ENCODE data around the gene RAPGEF2.
"Not testable (repeated sequence)": the region's sequence is repeated elsewhere in the genome, so short reads cannot be mapped to it uniquely, and the experiment has no call there.

RAPGEF2 gene

DNA sequence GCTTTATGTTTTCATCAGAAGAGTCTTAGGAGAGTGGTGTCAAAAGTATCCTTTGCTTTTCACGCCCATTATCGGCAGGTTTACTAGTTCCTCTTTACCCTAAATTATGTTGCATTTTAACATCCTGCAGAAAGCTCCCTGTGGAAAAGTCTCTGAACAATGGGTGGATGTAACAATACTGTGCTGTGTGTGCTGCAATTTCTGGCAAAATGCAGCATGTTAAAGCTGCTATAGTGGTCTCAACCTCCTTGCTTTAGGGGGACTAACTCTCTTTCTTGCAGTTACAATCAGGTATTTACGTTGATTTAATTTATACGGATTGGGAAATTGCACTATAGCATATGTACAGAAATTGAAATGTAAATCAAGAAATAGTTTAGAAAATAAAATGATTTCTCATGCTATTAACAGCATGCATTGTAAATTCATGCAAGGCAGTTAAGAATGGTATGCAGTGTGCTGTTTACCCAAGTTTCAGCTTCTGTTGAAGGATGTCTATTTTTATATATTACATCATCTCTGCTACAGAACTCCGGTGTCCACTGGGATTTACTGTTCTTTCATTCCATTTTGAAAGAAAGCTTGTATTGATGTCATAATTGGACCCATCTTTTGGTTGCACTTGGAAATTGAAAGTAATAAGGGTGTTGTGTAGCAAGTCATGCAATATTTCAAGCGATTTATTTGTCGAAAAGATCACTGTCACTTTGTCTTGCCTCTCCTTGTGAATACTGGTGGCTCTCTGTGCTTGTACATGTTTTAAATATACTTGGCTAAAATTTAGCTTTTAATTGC is 145.7 kb downstream of the RAPGEF2 start:
- DNase-seq, result peak; percentile 46

DNA sequence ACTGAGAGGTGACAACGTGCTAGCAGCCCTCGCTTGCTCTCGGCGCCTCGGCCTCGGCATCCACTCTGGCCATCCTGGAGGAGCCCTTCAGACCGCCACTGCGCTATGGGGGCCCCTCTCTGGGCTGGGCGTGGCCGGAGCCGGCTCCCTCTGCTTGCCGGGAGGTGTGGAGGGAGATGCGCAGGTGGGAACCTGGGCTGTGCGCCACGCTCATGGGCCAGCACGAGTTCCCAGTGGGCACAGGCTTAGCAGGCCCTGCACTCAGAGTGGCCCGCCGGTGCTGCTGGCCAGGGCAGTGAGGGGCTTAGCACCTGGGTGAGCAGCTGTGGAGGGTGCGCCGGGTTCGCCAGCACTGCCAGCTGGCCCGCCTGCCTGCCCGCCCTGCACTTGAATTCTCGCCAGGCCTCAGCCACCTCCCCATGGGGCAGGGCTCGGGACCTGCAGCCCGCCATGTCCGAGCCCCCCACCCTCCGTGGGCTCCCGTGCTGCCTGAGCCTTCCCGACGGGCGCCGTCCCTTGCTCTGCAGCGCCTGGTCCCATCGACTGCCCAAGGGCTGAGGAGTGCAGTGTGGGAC is 148.0 kb downstream of the RAPGEF2 start:
- DNase-seq, result no peak

GRCh38 chr4:159251580-159251979 is 148.7 kb downstream of the RAPGEF2 start:
- not testable (repeated sequence) for DNase-seq

DNA sequence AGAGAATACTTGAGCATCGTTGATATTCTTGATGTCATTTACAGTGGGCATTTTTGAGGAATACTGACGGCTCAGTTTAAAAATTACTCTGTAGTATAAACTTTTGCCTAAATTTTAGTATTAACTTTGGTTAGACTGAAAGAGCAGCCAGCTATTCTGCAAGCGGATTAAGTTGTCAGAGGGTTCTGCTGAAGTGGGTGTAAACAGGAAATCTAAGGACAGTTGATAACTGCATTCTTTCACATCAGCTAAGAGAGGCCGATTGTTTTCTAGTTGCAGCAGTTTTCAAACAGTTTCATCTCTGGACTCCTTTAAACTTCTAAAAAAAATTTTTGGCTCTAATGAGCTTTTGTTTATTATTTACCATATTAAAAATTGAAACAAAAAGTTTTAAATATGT is 149.6 kb downstream of the RAPGEF2 start:
- DNase-seq, result no peak

- DNase-seq, result no peak
Measured at GRCh38 chr4:159256037-159256436, 153.2 kb downstream of the RAPGEF2 start.

GRCh38 chr4:159258889-159259560 is 156.1 kb downstream of the RAPGEF2 start:
- no peak for DNase-seq

DNA sequence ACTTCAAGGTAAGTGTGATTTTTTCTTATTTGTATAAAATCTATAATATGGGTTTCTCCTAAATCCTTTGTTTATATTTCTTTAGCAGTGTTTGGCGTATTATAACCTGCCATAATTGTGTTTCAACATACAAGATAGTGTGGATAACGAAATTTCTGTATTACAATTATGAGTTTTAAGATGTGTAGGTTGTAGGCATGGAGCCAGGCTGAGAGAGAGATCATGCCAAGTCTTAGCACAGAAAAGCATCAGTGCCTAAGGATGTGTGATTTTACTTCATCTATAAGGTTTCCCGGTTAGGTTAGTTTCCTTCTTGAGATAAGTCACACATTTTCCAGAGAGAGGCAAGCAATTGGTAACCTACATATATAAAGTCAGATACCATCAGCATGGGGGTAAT is 161.2 kb downstream of the RAPGEF2 start:
- no peak for DNase-seq

GRCh38 chr4:159266981-159267868 is 164.3 kb downstream of the RAPGEF2 start:
- DNase-seq, result peak; percentile 50

GRCh38 chr4:159267869-159268285 is 165.0 kb downstream of the RAPGEF2 start:
- DNase-seq, result no peak

DNA sequence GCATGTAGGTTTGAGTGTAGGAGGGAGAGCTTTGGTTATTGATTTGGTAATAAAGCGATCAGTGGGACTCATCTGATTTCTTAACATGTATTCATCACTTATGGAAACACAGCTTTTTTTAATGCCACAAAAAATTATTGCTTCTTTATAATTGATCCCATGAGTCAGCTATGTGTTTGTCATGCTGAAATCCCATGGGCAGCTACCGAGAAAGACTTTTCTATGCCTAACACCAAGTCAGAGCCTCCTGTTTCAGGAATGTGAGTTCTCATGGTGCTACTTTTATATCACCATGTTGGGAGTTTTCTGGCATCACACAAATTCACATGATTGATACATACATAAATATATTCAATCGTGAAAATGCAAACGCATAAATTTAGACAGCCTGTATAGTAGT is 165.7 kb downstream of the RAPGEF2 start:
- no peak for DNase-seq

DNA sequence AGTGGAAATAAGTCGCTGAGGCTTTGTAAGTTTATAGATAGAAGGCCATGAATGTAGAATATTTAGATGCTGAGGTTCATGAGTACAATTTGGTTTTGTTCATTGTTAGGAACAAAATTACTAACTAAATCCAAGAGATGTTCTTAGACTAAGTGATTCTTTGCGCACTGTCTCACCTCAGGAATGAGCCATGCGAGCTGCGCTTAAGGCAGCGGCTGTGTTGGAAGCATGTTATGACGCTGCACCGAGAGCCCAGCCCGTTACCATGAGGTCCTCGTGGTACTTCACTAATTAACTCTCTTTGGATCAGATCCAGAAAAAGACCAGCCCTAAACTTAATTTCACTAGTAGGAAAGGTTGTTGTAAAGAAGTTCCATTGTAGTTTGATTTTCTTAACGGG is 166.2 kb downstream of the RAPGEF2 start:
- no peak for DNase-seq

GRCh38 chr4:159269956-159270355 is 167.1 kb downstream of the RAPGEF2 start:
- DNase-seq, result no peak

DNA sequence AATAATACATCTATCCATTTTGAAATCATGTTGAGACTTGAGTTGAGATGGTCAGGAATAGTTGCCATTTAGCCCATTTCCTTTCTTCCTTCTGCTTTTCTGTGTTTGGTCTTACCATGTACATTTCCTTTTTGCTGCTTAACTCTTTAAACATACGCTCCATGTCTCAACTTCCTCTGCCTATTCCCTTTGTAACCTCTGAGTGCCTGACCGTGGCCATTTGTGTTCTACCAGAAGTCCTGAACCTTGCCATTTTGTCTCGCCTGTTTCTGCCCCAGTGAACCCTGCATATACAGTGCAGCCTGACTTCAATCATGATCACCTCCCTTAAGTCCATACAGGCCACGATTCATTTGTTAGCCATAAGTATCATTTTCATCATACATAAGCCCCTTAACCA is 169.0 kb downstream of the RAPGEF2 start:
- DNase-seq, result peak; percentile 48

DNA sequence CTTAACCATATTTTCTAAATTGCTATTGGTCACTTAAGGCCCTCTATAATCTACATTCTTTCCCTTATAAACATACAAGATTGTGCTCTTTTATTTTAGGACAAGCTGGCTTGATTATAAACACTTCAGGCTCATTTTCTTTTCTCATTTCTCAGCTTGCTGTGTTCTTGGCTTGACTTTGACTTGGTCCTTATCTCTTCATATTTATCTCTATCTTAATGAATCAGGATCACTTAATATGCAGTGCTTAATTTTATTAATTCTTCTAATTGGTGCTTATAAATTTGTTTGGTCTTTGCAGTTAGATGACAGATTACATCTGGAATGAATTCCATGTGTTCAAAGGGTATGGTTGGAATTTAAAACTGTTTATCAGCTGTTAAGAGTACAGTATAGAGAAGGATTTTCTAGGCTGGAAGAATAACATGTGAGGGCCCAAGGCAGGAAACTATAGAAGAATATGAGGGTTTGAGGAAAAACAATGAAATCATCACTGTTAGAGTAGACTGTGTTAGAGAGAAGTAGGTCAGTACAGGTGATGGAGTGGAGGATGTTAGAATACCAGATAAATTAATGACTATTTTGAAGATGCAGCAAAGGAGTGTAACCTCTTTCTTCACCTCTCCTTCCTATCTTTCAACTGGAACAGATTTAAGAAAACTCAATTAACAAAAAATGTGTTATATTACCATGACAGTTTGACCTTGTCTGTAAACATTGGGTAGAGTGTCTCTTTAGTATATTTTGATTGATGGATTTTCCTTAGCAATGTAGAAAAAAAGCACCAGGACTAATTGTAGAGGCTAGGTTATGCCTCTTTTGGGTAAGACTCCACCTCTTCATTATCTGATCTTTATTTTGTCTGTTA is 169.6 kb downstream of the RAPGEF2 start:
- DNase-seq, result no peak

DNA sequence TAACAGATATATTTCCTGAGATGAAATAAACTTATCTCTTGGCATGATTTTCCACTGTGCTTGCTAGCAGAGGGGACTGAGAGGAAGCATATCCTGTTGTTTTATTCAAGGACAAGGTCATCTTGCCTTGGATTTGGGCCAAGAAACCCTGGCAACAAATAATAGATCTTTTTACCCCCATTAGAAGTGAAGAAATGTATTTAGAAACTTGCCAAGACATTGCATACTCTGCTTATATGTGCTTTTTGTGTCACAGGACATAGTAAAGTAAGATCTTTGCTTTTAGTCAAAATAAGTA is 170.2 kb downstream of the RAPGEF2 start:
- DNase-seq, result no peak

DNA sequence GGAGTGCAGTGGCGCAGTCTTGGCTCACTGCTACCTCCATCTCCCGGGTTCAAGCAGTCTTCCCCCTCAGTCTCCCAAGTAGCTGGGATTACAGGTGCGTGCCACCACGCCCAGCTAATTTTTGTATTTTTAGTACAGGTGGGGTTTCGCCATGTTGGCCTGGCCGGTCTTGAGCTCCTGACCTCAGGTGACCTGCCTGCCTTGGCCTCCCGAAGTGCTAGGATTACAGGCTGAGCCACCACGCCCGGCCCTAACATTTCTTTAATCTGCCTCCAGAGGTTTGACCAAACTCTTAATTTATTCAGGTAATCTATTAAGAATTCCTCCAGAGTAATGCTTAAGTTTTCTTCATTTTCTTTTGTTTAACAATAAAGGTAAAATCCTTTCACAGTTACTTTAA is 171.0 kb downstream of the RAPGEF2 start:
- no peak for DNase-seq

DNA sequence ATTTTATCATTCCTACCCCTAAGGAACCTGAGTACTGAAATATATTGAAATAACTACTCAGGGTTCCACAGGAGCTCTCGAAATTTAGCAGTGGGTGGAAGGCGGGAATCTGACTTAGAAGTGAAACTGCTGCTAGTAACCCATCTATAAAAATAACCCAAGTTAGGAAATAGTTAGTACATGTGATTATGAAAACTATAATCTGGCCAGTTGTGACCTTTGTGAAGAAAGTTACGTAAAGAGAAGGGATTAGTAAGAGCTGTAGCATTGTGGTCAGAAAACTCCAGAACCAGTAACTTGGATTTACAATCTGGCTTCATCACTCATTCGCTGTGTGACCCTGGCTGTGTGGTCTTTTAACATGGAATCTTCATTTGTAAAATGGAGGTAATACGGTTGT is 175.5 kb downstream of the RAPGEF2 start:
- DNase-seq, result peak; percentile 91

DNA sequence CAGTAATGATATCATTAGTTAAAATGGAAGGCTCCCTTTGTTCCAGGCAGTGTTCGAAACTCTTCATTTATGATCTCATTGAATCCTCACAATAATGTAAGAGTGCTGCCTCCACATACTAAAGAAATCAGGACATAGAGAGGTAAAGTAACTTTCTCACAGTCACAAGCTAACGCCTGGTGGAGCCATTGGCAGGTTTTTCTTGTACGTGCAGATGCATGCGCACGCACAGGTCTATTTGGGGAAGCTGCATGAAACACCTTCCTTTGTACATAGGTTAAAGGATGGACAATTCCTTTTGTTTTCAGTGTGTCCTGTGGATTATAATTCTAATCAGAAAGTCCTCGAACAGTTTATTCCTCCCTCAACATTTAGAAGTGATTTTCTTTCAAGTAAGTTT is 176.2 kb downstream of the RAPGEF2 start:
- DNase-seq, result no peak

GRCh38 chr4:159280442-159281172 is 177.7 kb downstream of the RAPGEF2 start:
- DNase-seq, result no peak

- DNase-seq, result peak; percentile 24
Measured at GRCh38 chr4:159281771-159282170, 178.9 kb downstream of the RAPGEF2 start.

DNA sequence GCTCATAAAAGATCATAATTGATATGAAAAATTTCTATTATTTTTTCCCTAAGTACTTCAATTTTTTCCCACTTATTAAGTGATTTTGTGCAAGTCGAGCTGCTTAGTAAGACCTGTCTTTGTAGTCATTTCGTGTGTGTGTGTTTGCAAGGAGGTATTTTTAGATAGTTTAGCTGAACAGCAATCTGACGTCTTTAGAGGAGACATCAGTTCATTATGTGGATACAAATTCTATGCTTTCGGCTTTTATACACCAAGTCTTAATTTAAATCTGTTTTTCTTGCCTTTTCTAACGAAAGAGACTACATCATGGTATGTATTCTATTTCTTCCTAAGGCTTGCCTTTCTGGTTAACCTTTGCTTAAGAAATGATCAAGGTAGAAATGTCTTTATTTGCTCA is 179.4 kb downstream of the RAPGEF2 start:
- no peak for DNase-seq

- DNase-seq, result no peak
Measured at GRCh38 chr4:159282944-159283343, 180.1 kb downstream of the RAPGEF2 start.

Measured in suppressor macrophage treated with lipopolysaccharide for 4 hours (primary cell).